HG02852 (cell line): ENCODE results near the gene ACTRT1.

ENCODE experiments used
- ATAC-seq: cut with Tn5 transposase; IDR thresholded peaks from one replicate; pipeline ENCODE4 v1.9.1; 2021; ENCODE audit warnings: mild to moderate bottlenecking, moderate library complexity; ENCODE audit not compliant: unreplicated experiment

The ACTRT1 gene

DNA sequence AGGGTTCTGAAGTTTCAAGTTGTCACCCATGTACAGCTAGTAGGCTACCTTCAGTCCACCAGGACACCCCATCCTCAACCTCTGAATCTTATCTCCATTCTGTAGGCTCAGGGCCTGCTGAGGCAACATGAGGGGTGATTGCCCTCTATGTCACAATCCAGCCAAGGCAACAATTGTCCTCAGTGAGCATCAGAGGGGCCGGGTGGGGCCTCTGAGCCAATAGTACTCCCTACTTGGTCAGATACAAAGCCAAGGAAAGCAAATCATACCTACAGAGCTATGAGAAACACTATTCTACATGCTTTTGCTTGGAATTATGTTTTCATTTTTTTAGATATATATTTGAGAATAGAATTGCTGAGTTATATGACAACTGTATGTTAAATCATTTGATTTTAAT, at the start of gene ACTRT1:
TSS of gene ACTRT1 (minus strand) at position 101 of the 400 bp plus-strand sequence. CDS start 197 bp downstream, outside the sequence.
- no peak for ATAC-seq

- no peak for ATAC-seq
Measured at GRCh38 chrX:128078545-128078944, 26.3 kb upstream of the ACTRT1 start.

- no peak for ATAC-seq
Measured at GRCh38 chrX:128057421-128057820, 5.2 kb upstream of the ACTRT1 start.

DNA sequence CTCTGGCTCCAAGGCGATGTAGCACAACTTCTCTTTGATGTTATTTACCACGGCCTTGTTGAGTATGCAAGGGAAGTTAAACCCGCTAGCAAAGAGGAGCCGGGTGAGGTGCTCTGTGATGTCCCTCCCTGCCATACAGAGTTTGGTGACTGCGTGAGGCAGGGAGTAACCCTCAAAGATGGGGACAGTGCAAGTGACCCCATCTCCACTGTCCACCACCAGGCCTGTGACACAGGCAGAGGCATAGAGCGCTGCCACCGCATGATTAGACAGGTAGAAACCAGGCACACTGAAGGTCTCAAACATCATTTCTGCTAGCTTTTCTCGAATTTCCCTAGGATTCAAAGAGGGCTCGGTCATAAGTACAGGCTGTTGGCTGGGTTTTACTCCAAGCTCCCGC, 677 bp downstream of the ACTRT1 start:
- no peak for ATAC-seq

- ATAC-seq: no peak
Measured at GRCh38 chrX:128035318-128035717, 16.9 kb downstream of the ACTRT1 start.

GRCh38 chrX:128021566-128021965, 30.6 kb downstream of the ACTRT1 start:
- no peak for ATAC-seq

- no peak for ATAC-seq
Measured at GRCh38 chrX:128020701-128021100, 31.5 kb downstream of the ACTRT1 start.

- no peak for ATAC-seq
Measured at GRCh38 chrX:128019218-128019617, 33.0 kb downstream of the ACTRT1 start.

DNA sequence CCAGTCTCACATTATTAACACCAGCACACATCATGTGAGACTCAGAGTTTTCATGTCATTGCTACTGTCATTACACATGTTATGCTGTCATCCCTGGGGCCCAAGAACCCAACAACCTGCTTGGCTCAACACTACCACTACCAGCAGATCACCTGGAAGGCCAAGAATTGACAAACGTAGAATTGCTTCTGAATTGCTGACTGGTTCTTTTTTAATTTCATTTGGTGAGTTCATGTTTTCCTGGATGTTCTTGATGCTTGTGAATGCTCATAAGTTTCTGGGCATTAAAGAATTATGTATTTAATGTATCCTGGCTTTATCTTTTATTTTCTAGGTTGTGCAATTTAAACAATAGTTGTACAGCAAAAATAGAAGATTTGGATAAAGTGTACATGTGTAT, 40.2 kb downstream of the ACTRT1 start:
- ATAC-seq: no peak

GRCh38 chrX:128007882-128008281, 44.3 kb downstream of the ACTRT1 start:
- no peak for ATAC-seq
